ENCODE measurements around the gene MYO1C. TPM values are rescaled to one million over a fixed set of nuclear protein-coding genes. Genes with fewer than 3 reads are reported as not detected.

MYO1C gene
- polyA plus RNA-seq, 4 donors, result 51.1 to 67.1 (median 59.8) TPM

- 84 to 91% (median 89%) methylated on average over 10 of the region's 10 CpGs for WGBS, 3 donors
- DNase-seq (no peak), FAIRE-seq (no peak)
- H3K9me3 ChIP-seq (ENCODE audit: control insufficient read depth in 2 of 2, insufficient read depth in 1 of 2, low read depth in 1 of 2, low read length in 1 of 2), result peaks cover 0 to 4% of the 10 kb centered on the region in 2 donors
- no peak overlapping the region for H3K4me3 ChIP-seq (ENCODE audit: low read depth in 1 of 3, low read length in 3 of 3)
- H3K27me3 ChIP-seq (ENCODE audit: control insufficient read depth in 3 of 3, insufficient read depth in 3 of 3, low read length in 3 of 3), result no peaks in the 10 kb centered on the region
- H3K4me1 ChIP-seq (ENCODE audit: control insufficient read depth in 3 of 3, insufficient read depth in 2 of 3, low read depth in 1 of 3, low read length in 2 of 3), result peaks cover 0 to 3% (median 0%) of the 10 kb centered on the region in 3 donors
- H3K27ac ChIP-seq (ENCODE audit: low read depth in 1 of 3, low read length in 2 of 3), result no peak overlapping the region
- H3K36me3 ChIP-seq (ENCODE audit: control insufficient read depth in 3 of 3, insufficient read depth in 2 of 3, low read depth in 1 of 3, low read length in 3 of 3), result peaks cover 0 to 16% (median 5%) of the 10 kb centered on the region in 3 donors
Observed at GRCh38 chr17:1414634-1415033, 77.9 kb downstream of the MYO1C start.

Other genes starting within 250 kb of the MYO1C start
- not detected for gene BHLHA9, start 222.2 kb downstream of the MYO1C start, polyA plus RNA-seq
- gene TRARG1, start 213.0 kb downstream of the MYO1C start, polyA plus RNA-seq, result 1 to 10 TPM in 1 of 4 donors, under 1 TPM in 1, not detected in 2; 0.01 to 4.3 TPM
- gene YWHAE, start 92.5 kb downstream of the MYO1C start, polyA plus RNA-seq, result 100 to 1,000 TPM; 235 to 618 (median 321) TPM
- gene CRK, start 36.5 kb downstream of the MYO1C start, polyA plus RNA-seq, result 10 to 100 TPM; 31.2 to 42.9 (median 41.0) TPM
- 10 to 100 TPM; 17.0 to 28.1 (median 24.3) TPM for gene INPP5K, start 23.9 kb upstream of the MYO1C start, polyA plus RNA-seq
- 10 to 100 TPM; 39.8 to 83.5 (median 49.5) TPM for gene PITPNA, start 70.1 kb upstream of the MYO1C start, polyA plus RNA-seq
- 10 to 100 TPM in 2 of 4 donors, 1 to 10 TPM in 2; 2.9 to 31.5 (median 9.9) TPM for gene SLC43A2, start 136.1 kb upstream of the MYO1C start, polyA plus RNA-seq
- gene SCARF1, start 153.0 kb upstream of the MYO1C start, polyA plus RNA-seq, result 1 to 10 TPM; 4.2 to 10.0 (median 8.3) TPM
- gene RILP, start 157.2 kb upstream of the MYO1C start, polyA plus RNA-seq, result 100 to 1,000 TPM in 1 of 4 donors, 10 to 100 TPM in 2, 1 to 10 TPM in 1; 7.3 to 122 (median 54.9) TPM
- gene PRPF8, start 192.2 kb upstream of the MYO1C start, polyA plus RNA-seq, result 100 to 1,000 TPM in 1 of 4 donors, 10 to 100 TPM in 3; 61.1 to 162 (median 75.0) TPM
- gene TLCD2, start 217.7 kb upstream of the MYO1C start, polyA plus RNA-seq, result 10 to 100 TPM in 1 of 4 donors, 1 to 10 TPM in 3; 1.8 to 10.3 (median 6.5) TPM
- 10 to 100 TPM; 14.6 to 23.4 (median 16.4) TPM for gene WDR81, start 232.0 kb upstream of the MYO1C start, polyA plus RNA-seq